DND-41 (cell line): Measurements from ENCODE around the gene NXPH4.

Experiments
- EZH2 ChIP-seq: IDR thresholded peaks from 3 replicates; pipeline ENCODE4 v1.6.1; 2012; ENCODE audit warnings: borderline replicate concordance, low read depth, mild to moderate bottlenecking, moderate library complexity, low read length, inconsistent platforms; ENCODE audit not compliant: severe bottlenecking
- TF ChIP-seq, protein P1 (sequence below): IDR thresholded peaks from 2 replicates; pipeline ENCODE4 v1.5.1; 2012; ENCODE audit warnings: borderline replicate concordance, low read length, moderate library complexity, mild to moderate bottlenecking; ENCODE audit not compliant: poor library complexity, severe bottlenecking; ENCODE audit errors: extremely low read depth

- TF ChIP-seq, protein P1, sequence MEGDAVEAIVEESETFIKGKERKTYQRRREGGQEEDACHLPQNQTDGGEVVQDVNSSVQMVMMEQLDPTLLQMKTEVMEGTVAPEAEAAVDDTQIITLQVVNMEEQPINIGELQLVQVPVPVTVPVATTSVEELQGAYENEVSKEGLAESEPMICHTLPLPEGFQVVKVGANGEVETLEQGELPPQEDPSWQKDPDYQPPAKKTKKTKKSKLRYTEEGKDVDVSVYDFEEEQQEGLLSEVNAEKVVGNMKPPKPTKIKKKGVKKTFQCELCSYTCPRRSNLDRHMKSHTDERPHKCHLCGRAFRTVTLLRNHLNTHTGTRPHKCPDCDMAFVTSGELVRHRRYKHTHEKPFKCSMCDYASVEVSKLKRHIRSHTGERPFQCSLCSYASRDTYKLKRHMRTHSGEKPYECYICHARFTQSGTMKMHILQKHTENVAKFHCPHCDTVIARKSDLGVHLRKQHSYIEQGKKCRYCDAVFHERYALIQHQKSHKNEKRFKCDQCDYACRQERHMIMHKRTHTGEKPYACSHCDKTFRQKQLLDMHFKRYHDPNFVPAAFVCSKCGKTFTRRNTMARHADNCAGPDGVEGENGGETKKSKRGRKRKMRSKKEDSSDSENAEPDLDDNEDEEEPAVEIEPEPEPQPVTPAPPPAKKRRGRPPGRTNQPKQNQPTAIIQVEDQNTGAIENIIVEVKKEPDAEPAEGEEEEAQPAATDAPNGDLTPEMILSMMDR = no peak
- no peak for TF ChIP-seq EZH2
These were observed 42.9 kb upstream of the NXPH4 start for GRCh38 chr12:57173683-57174082.
